HT-29 (cell line): ENCODE measurements around the gene TRAPPC12. TPM values are rescaled to one million over a fixed set of nuclear protein-coding genes. Genes with fewer than 3 reads are reported as not detected.
"Not testable (repeated sequence)": the region's sequence is repeated elsewhere in the genome, so short reads cannot be mapped to it uniquely, and the experiment has no call there.

ENCODE experiments used
- DNase-seq: peaks from one replicate; pipeline ENCODE4 v3.0.0-alpha.2; 2015; ENCODE audit warnings: low spot score
- total RNA-seq: library from RNA; depleted of rRNA; stranded (reverse); fragments of >200 nt; shearing (Covaris generic); gene quantifications from 2 replicates; pipeline ENCODE4 v1.2.3, GENCODE V29; 2014

TRAPPC12 gene
- total RNA-seq, 1 experiment from 2014 or later: 77.7 TPM

DNA sequence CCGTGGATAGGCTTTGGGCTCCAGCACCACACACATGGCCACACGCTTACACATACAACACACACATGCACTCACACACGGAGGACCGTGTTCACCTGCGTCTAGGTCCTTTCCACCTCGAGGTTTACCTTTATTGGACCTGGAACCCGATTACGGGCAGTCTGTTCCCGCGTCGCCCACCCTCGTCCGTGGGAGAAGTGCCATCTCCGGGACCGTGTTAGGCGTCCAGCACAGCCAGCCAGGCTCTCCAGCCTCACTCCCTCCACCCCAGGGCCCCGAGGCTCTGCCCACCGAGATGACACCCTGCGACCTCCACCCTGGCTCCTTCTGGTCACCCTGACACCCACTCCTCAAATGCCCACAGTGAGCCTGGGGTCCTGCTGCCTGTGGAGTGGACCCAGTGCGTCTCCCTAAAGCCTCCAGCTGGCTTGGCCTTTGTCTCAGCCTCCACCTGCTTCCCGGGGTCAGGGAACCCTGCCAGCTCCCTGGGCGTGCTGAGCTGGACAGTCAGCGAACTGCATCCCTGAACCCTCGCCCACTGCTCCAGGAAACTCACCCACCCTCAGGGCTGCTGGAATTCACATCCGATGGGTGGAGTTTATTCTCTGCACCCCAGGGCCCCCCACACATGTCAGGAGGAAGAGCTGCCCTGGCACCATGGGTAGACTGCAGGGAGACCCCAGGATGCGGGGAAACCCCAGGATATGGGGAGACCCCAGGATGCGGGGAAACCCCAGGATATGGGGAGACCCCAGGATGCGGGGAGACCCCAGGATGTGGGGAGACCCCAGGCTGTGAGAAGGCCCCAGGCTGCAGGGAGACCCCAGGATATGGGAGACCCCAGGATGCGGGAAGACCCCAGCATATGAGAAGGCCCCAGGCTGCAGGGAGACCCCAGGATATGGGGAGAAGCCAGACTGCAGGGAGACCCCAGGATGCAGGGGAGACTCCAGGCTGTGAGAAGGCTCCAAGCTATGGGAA, 106.8 kb downstream of the TRAPPC12 start:
- DNase-seq: no peak

DNA sequence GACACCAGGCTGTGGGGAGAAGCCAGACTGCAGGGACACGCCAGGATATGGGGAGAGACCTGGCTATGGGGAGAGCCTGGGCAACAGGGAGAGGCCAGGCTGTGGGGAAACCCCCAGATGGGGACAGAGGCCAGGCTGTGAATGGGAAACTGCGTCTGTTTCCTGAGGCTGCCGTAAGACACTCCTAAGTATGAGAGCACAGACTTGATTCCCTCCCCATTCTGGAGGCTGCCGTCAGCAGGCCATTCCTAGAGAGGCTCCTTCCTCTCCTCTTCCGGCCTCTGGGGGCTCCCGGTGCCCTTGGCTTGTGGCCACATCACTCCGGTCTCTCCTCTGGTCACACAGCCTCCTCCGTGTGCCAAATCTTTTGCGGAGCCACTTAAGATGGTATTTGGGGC, 107.5 kb downstream of the TRAPPC12 start:
- no peak for DNase-seq

DNA sequence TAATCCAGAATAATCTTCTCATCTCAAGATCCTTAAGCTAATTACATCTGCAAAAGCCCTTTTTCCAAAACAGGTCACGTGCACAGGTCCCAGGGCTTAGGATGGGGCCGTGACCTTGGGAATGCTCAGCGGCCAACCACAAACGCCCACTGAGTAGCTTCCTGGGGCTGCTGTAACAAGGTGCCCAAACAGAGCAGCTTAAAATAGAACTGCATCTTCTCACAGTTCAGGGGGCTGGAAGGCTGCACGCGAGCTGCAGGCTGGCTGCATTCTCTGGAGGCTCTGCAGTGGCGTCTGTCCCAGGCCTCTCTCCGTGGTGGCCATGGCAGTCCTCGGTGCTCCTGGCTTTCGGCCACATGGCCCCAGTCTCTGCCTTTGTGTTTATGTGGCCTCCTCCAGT, 107.9 kb downstream of the TRAPPC12 start:
- DNase-seq: no peak

DNA sequence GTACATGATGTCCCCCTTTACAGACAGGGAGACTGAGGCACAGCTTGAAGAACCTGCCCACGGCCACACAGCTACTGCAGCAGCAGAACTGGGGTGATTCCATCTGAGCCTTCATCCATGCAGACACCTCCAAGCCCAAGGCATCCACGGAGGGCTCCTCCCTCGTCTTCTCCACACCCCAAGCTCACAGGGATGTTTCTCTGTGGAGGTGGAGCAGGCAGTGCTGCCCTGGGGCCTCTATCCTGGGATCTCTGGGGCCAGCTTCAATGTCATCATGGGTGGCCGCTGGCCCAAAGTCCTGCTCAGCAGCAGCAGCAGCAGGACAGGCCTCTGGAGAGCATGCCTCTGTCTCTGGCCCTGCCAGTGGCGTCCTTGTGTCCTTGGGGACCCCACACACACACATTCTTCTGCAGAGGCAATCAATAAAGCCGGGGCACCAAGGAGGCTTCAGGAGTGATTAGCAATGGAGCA, 108.6 kb downstream of the TRAPPC12 start:
- no peak for DNase-seq

DNA sequence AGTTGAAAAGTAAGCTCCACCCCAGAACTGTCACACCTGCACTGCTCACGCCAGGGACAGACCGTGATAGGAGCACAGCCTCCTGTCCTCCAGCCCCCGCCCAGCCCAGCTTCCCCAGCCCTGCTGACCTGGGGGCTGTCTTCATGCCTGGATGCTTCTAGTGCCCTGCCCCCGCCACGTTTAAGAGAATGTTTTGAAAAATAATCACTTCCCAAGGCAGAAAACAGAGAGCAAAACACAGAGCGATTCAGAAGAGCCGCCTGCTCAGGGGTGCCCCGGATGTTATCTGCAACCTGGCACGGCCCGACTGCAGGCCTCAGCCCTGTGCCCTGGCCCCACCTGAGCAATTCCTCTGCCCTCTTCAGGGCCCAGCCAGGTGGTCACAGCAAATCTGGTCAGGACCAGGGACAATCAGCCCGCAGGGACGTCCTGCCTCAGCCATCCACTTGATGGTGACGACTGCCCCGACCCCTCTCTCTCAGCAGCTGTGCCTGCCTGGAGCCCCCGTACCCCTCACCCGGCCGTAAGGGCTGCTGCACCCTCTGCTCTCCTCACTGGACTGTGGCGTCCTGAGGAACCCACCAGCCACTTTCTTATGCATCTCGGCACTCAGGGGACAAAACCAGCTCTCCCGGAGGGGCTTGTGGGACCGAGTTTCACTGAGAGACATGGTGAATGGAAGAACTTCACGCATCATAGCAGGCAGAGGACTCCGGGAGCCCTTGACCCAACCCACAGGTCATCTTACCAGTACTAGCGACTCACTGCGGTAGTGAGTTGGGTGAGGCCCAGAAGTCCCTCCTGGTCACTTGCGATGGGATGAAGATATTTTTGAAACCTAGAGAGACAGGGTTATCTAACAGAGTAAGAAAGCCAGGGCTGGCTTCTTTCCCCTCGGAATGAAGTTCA, 109.6 kb downstream of the TRAPPC12 start:
- no peak for DNase-seq

DNA sequence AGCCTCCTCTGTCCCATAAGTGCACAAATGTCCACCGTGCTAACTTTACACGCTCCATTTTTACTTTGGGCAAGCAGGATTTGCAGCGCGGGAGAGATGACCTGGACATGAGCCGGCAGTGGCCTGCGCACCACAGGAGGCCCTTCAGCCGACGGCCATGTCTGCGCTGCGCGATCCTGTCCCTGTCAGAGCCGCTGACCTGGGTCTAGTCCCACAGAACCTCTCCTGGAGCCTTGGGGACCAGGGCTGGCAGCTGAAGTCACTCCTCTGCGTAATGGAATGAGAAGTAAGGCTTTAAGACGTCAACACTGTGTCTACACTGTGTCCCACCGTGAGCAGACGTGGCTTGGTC, 110.2 kb downstream of the TRAPPC12 start:
- no peak for DNase-seq

DNA sequence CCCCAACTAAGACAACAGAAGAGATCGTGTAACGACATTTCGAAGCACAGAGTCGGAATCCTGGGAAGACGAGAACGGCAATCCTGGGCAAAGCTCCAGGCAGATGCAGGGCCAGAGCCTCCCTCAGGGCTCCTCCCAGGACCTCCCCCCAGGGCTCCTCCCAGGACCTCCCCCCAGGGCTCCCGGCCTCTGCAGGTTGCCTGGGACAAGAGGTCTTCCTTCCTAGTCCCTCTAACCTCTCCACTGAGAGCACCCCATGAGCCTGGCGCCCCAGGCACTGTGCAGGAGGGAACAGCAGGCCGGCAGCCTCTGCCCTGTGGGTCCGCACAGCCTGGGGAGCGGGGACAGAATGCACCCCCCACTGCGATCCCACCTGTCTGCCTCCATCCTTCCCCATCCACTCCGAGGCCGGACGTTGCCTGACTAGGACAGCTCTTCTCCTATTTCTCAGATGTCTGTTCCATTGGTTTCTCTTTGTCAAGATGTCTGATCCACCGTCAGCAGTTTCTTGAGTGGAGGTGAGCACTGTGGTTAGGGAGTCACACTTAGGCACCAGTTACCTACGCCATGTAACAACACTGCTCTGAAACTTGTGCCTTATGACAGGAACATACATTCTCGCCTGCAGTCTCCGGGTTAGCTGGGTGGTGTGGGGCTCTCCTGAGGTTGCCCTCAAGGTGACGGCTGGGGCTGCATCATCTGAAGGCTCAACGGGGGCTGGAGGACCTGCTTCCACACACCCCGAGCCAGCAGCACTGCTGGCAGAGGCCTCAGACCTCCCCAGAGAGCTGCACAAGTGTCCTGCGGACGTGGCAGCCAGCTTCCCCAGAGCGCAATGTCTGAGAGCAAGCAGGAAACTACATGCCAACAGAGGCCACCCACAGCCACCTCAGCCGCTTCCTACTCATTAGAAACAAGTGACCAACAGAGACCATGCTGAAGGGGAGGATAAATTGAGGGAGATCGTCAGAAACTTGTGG, 111.0 kb downstream of the TRAPPC12 start:
- no peak for DNase-seq

DNA sequence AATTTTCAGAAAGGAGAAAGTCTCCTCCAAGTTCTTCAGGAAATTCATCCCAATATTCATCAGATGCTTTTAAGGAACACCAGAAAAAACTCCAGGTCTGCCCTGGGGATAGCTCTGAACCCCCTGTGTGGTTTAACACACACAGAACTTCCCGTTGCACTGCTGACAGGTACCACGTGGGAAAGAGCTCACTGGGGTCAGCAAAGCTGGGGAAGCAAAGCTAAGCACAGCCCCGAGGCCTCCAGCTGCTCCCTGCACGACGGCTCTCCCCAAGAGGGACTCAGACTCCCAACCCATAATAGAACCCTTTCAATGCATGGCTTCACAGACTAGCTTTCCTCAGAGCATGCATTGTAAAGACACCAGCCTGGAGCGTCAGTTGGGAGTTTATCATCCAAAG, 111.8 kb downstream of the TRAPPC12 start:
- no peak for DNase-seq

DNA sequence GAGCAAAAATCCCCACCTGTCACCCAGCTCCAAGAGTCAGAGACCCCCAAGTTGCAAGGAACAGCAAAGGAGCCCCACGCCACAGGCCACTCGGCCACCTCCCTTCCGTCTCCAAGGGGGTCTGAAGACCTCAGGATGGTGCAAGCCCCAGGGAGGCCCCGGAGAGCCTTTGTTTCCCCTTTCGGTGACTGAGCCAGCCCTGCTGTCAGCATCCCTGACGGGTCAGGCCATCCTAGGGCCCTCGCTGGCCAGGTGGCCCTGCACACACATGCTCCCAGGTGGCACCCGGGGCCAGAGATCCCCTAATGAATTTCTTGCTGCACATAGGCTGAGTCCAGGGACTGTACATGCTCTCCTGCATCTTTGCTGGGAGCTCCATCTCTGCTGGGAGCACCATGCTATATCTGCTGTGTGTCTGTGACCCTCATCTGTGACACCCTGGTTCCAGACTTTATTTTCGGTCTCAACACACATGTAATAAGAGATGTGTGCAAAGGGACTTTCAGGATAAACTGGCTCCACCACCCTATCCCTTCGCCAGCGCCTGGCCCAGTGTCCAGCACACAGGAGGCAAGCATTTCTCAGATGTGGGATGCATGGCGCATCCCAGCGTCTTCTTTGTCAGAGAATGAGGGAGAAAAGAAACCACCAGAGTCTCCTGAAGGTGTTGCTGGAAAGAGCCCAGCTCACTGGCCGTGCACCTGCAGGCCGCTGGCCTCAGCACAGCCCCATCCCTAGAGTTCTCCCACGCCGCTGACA, 112.4 kb downstream of the TRAPPC12 start:
- no peak for DNase-seq

DNA sequence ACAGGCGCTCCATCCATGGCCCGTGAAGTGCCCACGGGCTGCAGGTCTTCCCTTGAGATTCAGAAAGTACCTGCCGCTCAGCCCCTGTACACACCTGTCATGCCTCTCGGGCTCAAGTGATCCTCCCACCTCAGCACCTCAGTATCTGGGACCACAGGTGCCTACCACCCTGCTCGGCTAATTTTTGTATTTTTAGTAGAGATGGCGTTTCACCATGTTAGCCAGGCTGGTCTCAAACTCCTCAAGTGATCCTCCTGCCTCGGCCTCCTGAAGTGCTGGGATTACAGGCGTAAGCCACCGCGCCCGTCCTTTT, 112.9 kb downstream of the TRAPPC12 start:
- not testable (repeated sequence) for DNase-seq

DNA sequence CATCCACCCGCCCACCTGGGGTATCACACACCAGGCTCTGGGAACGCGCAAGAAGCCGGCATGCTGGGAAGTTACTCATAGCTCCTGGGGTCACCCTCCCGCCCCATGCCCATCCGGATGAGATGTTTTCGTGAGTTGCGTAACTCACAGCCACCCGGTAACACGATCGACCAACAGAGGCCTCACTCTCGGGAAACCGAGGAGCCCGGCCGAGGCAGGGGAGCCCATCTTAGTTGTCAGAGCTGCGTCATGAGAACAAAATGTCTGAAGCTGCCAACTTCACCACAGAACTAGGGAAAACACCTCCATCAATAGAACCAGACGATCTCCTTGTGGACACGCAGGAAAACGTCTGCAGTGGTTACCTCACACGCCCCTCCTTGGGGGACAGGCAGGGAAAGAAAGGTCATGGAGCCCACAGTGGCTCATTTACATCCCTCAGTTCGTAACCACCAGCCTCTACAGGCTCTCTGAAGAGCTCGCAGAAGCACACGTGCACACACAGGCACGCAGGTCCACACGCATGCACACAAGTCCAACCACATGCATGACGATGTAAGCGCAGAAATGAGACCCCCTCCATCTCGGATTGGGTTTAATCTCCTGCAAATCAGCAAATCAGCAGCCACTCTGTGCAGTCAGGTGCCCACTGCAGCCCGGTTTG, 113.6 kb downstream of the TRAPPC12 start:
- DNase-seq: no peak

DNA sequence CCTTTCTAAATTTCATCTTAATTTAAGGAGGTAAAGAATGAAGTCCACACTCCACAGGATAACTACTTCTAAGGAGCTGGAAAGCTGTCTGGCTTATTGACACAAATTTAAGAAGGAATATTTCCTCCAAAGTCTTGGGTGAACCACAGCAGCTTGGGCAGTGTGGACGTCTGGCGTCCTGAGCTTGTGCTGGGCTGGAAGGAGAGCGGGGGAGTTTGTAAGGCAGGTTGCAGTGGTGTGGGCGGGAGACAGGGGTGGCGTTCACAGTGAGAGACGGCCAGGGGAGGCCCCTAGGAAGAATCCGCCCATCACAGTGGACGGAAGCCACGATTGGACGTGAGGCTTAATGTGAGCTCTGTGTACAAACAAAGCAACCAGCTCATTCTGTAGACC, 114.1 kb downstream of the TRAPPC12 start:
- peak; percentile 50 for DNase-seq

DNA sequence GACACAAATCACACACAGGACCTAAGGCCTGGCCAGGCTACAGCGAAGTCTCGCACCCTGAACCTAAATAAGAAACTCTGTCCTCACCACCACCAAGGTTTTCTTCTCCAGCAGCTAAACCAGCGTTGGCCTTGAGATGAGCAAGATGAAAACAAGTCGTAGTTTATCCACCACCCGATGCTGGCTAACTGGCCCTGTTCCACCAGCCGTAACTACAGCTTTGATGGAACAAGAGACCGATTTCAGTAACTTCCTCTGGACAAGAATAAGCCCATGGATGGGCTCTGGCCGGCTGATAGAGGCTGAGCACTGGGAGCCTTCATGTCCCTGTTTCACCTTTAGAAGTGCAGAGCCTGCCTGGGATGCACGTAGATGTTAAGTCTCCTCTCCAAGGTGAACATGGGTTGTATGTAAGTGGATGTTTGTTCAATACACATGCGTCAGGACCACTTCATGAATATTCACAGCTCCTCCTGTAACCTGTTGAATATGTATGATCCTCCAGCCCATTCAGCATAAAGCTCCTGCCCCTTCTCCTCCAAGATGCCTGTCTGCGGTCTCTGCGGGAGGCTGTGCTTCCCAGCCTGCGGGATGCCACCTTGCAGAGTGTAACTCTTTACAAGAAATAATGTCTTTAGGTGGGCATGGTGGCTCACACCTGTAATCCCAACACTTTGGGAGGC, 115.6 kb downstream of the TRAPPC12 start:
- DNase-seq: no peak

DNA sequence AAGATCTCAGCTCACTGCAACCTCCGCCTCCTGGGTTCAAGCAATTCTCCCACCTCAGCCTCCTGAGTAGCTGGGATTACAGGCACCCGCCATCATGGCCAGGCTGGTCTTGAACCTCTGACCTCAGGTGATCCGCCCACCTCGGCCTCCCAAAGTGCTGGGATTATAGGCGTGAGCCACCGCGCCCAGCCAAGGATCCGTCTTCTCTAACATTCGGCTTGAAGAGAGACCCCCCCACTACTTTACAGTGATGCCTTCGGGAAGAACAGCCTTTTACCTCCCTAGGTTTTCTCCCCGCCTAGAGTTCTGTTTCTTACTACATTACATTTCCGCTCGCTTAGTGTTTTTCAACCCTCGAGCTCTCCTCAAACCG, 117.2 kb downstream of the TRAPPC12 start:
- not testable (repeated sequence) for DNase-seq

DNA sequence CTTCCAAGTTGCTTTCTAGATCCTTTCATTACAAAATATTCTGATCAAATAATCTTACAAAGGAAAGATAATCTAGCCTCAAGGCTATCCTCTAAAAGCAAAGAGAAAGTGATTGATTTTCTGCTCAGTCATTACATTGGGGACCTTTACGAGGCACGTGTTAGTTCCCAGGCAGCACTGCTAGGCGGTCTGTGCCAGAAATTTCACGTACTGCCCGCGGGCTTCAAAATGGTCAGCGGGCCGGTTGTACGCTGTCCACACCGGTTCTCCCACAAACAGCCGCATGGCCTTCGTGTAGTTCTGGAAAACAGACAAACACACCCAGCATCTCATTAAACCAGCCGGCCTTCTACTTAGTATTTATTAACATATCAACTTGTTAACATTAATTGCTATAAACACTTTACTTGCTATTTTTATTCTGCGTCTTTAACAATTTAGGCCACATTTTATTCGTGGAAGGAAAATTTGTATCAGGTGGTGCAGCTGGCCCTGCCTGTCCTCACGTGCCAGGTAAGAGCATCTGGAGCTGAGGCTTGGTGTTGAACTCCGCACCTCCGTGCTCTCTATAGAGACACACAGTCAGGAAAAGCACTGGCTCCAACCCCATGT, 119.4 kb downstream of the TRAPPC12 start:
- DNase-seq: no peak

DNA sequence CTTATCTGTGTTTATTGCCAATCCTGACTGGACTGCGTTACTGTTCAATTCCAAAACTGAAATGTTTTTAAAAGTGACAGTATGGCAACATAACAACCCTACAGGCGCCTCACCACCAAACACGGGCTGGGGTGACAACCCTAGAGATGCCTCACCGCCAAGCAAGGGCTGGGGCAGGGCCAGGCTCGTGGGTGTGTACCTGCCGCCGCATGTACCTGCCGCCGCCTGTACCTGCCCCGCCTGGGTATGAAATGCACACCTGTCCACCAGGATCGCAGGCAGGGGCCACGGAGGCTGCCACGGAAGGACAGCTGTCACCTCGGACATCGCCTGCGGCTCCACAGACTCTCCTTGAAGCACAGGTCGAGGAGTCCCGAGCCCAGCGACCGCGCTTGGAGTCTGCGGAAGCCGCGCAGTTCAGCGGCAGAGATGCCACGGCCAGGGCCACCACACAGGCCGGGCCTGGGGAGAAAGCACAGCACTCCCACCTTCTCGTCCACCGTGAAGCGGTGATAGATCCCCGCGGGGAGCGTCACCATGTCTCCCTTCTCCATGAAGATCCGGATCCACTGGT, 120.9 kb downstream of the TRAPPC12 start:
- no peak for DNase-seq

DNA sequence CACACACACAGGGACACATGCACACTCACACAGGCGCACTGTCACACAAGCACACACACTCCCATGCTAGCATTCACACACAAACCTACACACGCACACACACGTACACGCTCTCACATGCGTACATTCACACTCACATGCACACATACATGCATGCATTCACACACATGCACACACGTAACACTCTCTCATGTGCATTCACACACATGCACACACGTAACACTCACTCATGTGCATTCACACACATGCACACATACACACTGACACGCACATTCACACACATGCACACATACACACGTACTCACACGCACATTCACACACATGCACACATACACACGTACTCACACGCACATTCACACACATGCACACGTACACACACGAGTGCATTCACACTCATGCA, 123.6 kb downstream of the TRAPPC12 start:
- DNase-seq: no peak

DNA sequence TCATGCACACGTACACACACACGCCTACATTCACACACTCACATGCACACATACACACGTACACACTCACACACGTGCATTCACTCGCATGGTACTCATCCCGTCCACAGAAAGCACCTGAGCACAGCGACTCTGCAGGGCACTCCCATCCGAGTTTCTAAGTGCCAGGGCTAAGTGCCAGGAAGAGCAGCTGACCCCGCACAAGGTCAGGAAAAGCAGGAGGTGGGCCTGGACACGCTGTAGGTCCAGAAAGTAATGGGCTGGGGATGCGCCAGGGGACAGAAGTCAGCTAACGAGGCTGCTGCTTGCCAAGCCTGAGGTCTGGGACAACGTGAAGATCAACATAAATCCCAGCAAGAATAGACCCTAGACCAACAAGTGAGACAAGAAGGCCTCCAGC, 124.0 kb downstream of the TRAPPC12 start:
- DNase-seq: no peak

DNA sequence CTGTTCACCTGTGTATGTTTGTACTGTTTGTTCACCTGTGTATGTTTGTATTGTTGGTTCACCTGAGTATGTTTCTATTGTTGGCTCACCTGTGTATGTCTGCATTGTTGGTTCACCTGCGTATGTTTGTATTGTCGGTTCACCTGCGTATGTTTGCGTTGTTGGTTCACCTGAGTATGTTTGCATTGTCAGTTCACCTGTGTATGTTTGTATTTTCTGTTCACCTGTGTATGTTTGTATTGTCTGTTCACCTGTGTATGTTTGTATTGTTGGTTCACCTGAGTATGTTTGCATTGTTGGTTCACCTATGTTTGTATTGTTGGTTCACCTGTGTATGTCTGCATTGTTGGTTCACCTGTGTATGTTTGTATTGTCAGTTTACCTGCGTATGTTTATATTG, 125.2 kb downstream of the TRAPPC12 start:
- DNase-seq: no peak
